HG02840 (cell line): ENCODE results near the gene HAUS8.
"Not testable (repeated sequence)": the region's sequence is repeated elsewhere in the genome, so short reads cannot be mapped to it uniquely, and the experiment has no call there.

Experiments used
- ATAC-seq: cut with Tn5 transposase; IDR thresholded peaks from one replicate; pipeline ENCODE4 v1.9.1; 2021; ENCODE audit warnings: mild to moderate bottlenecking, moderate library complexity, moderate number of reproducible peaks; ENCODE audit not compliant: unreplicated experiment, low FRiP score

The HAUS8 gene

DNA sequence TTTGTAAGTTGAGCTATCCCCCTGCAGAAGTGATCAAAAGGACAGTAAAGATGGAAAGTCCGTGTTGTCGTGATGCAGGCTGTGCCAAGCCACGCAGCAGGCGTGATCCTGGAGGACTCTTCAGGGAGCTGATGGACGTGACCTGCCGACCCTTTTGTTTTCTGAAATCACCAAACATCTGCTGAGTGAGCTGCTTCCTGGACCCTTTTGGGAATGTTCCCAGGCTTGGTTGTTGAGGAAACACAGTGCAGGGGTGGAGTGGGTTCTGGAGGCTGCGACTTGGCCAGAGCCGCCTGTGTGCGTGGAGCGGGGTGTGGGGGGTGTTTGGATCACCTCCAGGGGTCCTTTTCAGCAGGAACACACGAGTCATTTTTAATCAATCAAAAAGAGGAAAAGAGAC, 33.3 kb downstream of the HAUS8 start:
- no peak for ATAC-seq

- ATAC-seq = no peak
These were observed 37.2 kb downstream of the HAUS8 start for GRCh38 chr19:17037966-17038500.

DNA sequence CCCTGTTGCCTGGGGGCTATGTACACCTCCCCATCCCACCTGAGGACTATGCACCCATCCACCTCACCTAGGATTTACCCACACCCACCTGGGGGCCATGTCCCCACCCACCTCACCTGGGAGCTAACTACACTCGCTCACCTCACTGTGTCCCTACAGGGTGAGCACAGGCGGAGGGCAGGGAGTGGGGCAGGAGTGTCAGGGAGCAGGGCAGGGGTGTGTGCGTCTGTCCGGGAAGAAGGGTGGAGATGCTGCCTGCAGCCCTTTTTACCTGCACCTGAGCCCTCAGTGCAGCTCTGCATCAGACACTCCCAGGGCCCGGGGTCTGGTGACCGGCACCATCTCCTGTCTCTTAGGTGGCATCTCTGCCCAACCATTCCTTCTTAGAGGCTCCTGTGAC, 38.1 kb downstream of the HAUS8 start:
- no peak for ATAC-seq

DNA sequence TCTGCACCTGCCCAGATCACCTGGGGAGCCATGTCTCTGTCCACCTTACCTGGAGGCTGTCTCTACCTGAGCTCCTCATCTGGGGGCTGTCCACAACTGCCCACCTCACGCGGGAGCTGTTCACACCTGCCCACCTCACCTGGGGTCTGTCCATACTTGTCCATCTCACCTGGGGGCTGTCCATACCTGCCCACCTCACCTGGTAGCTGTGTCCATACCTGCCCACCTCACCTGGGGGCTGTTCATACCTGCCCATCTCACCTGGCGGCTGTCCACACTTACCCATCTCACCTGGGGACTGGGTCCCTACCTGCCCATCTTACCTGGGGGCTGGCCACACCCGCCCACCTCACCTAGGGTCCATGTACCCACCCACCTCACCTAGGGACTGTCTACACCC, 38.6 kb downstream of the HAUS8 start:
- no peak for ATAC-seq

GRCh38 chr19:17035842-17036424, 39.3 kb downstream of the HAUS8 start:
- ATAC-seq = no peak

GRCh38 chr19:17031741-17032140, 43.5 kb downstream of the HAUS8 start:
- no peak for ATAC-seq

- ATAC-seq = no peak
These were observed 47.7 kb downstream of the HAUS8 start for GRCh38 chr19:17027535-17027975.

- no peak for ATAC-seq
These were observed 48.3 kb downstream of the HAUS8 start, which contains the start of gene CPAMD8 for GRCh38 chr19:17026706-17027534. CPAMD8 (minus strand) TSS chr19:17026810; CDS start chr19:17026642, 168 bp downstream.

DNA sequence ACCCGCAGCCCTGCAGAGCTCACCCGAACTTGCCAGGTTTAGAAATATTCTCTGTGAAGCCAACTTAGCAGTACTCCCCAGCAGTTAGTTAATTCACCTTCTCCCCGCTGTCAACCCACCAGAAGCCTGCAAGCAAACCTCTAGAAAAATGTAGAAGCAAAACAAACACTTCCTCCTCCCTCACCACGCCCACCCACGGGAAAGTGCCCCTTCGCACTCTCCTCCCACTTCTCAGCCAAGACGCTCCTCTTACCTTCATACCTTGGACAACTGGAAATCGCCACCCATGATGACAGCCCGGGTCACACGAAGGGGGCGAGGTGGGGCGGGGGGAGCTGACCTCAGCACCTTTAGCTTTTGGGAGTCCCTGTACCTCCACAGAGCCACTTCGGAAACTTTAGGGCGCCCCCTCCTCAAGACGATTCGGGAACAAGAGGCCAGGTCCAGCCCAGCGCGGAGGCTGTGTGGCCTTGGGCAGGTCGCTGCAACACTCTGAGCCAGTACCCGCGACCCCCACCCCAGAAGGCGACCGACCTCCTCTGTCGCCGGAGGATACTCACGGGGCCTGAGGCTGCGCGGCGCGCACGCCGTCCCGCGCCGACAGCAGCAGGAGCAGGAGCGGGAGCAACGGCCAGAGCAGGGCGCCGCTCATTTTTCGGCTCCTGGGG, 49.1 kb downstream of the HAUS8 start:
- ATAC-seq = no peak

DNA sequence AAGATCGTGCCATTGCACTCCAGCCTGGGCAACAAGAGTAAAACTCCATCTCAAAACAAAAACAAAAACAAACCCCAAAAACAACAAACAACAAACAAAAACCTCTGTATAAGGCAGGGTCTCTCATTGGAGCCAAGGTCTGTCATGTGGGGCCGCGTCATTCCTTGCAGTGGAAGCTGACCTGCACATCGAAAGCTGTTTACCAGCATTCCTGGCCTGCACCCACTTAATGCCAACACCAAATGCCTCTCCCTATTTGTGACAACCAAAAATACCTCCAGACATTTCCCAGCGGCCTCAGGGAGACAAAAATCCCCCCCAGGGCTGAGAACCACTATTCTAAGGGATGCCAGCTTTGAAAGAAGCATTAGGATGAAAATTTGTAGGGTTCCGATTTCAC, 49.9 kb downstream of the HAUS8 start:
- no peak for ATAC-seq

DNA sequence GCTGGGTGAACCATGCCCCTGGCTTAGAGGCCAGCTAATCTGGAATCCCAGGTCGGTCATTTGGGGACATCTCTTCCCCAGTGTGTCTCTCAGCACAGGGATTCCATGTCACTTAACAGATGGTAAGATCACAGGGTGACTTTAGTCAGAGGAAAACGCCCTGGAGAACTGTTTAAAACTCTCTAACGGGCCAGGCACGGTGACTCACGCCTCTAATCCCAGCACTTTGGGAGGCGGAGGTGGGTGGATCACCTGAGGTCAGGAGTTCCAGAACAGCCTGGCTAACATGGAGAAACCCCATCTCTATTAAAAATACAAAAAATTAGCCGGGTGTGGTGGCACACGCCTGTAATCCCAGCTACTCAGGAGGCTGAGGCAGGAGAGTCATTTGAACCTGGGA, 50.3 kb downstream of the HAUS8 start:
- ATAC-seq = not testable (repeated sequence)

DNA sequence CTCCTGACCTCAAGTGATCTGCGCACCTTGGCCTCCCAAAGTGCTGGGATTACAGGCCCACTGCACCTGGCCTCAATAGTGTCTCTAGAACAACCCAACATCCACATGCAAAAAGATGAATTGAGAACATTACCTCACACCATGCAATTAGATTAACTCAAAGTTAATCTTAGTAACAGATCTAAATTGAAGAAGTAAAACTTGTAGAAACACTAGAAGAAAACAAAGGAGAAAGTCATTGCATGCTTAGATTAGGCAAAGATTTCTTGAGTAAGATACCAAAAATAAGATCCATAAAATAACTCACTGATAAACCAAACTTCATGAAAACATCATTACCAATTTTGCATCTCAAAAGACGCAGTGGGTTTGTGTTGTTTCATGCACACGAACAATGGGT, 51.4 kb downstream of the HAUS8 start:
- ATAC-seq = no peak

GRCh38 chr19:17022738-17023137, 52.5 kb downstream of the HAUS8 start:
- ATAC-seq = no peak

- no peak for ATAC-seq
These were observed 53.3 kb downstream of the HAUS8 start for GRCh38 chr19:17021793-17022590.

DNA sequence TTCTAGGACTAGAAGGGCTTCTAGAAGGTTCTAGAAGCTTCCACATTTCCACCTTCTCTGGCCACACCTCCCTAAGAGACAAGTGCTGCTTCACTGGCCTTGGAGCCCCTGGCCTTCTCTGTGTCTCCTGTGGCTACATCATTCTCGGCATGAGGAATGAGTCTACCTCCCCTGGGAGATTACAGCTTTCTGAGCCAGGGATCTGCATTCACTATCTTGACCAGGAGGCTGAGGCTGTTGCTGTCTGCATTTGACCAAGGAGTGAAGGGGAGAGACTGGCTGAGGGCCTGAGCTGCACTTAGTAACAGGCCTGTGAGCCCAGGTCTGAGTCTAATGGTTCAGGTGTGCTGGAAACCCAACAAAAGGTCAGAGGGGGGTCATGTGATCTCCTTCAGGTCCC, 53.9 kb downstream of the HAUS8 start:
- ATAC-seq = no peak

DNA sequence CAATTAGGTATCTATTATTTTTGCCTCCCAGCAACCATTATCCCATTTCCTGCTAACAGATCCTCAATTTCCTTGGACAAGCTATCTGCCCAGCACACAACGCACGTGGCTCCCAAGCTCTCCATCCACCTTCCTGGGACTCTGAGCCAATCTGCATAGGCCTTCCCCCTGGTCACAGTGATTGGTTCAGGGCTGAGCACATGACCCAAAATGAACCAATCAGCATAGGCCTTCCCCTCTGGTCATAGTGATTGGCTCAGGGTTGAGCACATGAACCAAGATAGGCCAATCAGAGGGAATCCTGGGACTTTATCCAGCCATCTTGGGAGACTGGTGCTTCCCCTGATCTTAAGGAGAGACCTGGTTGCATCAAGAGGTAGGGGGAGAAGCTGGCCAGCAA, 54.4 kb downstream of the HAUS8 start:
- no peak for ATAC-seq

DNA sequence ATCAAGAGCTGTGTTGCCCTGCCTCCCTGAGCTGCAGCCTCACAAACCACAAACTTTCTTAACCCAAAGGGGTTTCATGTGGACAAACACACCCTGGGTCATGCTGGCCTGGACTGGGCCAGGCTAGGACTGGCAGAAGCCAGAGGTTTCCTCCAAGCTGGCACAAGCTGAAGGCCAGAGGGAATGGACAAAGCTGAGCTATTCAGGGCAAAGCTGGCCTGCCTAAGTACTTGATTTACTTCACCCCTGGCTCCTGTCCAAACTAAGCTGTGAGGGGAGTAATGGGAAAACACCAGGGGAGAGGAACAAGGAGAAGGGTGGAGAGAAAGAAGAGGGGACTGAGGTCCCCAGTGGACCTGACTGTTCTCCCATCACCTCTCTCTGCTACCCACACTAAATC, 54.9 kb downstream of the HAUS8 start:
- ATAC-seq = no peak

- not testable (repeated sequence) for ATAC-seq
These were observed 60.9 kb downstream of the HAUS8 start for GRCh38 chr19:17014212-17014861.

DNA sequence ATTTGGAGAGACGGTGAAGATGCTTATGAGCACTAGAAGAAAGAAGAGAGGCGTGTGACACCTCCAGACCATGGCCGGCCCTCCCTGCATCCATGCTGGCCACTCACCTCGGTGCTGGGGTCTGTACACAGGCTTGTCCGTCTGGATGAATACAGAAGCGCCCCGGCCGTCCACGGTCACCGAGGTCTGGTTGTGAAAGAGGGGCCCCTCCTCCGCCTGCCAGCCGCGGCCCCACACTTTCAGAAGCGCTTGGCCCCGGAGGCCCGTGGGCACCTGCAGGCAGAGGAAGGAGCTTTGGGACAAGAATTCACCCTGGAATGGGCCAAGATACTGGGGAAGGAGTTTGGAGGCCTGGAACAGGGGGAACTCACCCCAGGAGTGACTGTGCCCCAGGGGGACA, 63.8 kb downstream of the HAUS8 start:
- no peak for ATAC-seq

- no peak for ATAC-seq
These were observed 68.7 kb downstream of the HAUS8 start for GRCh38 chr19:17006579-17006978.
